ENCODE results near the gene ABCB9. TPM values are rescaled to one million over a fixed set of nuclear protein-coding genes. Genes with fewer than 3 reads are reported as not detected.

ABCB9 gene
- total RNA-seq, 1 donor from 2014 or later, result 9.6 TPM

GRCh38 chr12:122989225-122989839 is 23.1 kb upstream of the ABCB9 start:
- H3K27me3 Mint-ChIP-seq, result no peaks in the 10 kb centered on the region
- no peaks in the 10 kb centered on the region for H3K36me3 Mint-ChIP-seq
- no peaks in the 10 kb centered on the region for H3K9me3 Mint-ChIP-seq
- peaks cover 11% of the 10 kb centered on the region for H3K4me1 Mint-ChIP-seq (ENCODE audit: unreplicated experiment)
- TF ChIP-seq, protein P1, sequence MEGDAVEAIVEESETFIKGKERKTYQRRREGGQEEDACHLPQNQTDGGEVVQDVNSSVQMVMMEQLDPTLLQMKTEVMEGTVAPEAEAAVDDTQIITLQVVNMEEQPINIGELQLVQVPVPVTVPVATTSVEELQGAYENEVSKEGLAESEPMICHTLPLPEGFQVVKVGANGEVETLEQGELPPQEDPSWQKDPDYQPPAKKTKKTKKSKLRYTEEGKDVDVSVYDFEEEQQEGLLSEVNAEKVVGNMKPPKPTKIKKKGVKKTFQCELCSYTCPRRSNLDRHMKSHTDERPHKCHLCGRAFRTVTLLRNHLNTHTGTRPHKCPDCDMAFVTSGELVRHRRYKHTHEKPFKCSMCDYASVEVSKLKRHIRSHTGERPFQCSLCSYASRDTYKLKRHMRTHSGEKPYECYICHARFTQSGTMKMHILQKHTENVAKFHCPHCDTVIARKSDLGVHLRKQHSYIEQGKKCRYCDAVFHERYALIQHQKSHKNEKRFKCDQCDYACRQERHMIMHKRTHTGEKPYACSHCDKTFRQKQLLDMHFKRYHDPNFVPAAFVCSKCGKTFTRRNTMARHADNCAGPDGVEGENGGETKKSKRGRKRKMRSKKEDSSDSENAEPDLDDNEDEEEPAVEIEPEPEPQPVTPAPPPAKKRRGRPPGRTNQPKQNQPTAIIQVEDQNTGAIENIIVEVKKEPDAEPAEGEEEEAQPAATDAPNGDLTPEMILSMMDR (conservative IDR thresholded peaks at IDR 0.05), result no peak
- no peak for DNase-seq (ENCODE audit: extremely low spot score, unreplicated experiment)
- H3K27ac Mint-ChIP-seq, result no peak overlapping the region
- H3K4me3 Mint-ChIP-seq, result no peak overlapping the region

DNA sequence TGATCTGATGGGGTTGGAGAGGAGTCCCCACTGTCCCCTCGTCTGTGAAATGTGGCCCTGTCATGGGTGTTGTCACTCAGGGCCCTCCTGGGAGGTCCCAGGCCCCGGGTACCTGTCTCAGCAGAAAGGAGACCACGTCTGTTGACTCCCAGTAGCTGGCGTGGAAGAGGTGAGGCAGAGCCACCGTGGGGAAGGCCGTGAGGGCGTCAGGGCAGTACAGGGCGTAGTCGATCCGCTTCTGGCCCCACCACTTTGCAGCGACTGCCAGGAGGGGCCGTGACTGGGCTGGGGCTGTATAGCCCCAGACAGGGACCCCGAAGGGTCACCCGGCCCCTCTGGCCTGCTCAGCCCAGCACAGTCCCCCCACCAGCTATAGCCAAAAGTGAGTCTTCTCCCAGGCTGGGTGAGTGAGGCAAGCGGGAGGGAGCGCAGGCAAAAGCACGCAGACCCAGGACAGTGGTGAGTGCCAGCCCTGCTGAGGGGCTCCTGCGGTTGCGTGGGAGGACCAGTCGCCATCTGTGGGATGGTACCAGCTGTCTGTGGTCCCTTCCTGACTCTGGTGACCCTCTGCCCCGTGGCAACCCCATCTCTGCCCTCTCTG is 22.4 kb upstream of the ABCB9 start:
- H3K4me1 Mint-ChIP-seq (ENCODE audit: unreplicated experiment), result peaks cover 15% of the 10 kb centered on the region
- no peak for DNase-seq (ENCODE audit: extremely low spot score, unreplicated experiment)
- TF ChIP-seq, protein P1 (conservative IDR thresholded peaks at IDR 0.05), result no peak
- H3K36me3 Mint-ChIP-seq, result no peaks in the 10 kb centered on the region
- no peaks in the 10 kb centered on the region for H3K27me3 Mint-ChIP-seq
- H3K9me3 Mint-ChIP-seq, result no peaks in the 10 kb centered on the region
- H3K4me3 Mint-ChIP-seq, result no peak overlapping the region
- no peak overlapping the region for H3K27ac Mint-ChIP-seq

- H3K27ac Mint-ChIP-seq, result no peak overlapping the region
- H3K4me1 Mint-ChIP-seq (ENCODE audit: unreplicated experiment), result peaks cover 22% of the 10 kb centered on the region
- no peak for DNase-seq (ENCODE audit: extremely low spot score, unreplicated experiment)
- H3K27me3 Mint-ChIP-seq, result no peaks in the 10 kb centered on the region
- no peak overlapping the region for H3K4me3 Mint-ChIP-seq
- TF ChIP-seq, protein P1 (conservative IDR thresholded peaks at IDR 0.05), result no peak
- no peaks in the 10 kb centered on the region for H3K9me3 Mint-ChIP-seq
- H3K36me3 Mint-ChIP-seq, result no peaks in the 10 kb centered on the region
Observed at GRCh38 chr12:122988036-122988435, 21.8 kb upstream of the ABCB9 start.

- no peak for DNase-seq (ENCODE audit: extremely low spot score, unreplicated experiment)
- Mint-ChIP-seq H3K27ac (no peak overlapping the region), H3K27me3 (no peaks in the 10 kb centered on the region), H3K9me3 (no peaks in the 10 kb centered on the region), H3K4me3 (no peak overlapping the region), H3K4me1 (ENCODE audit: unreplicated experiment) (peaks cover 25% of the 10 kb centered on the region), H3K36me3 (no peaks in the 10 kb centered on the region)
- TF ChIP-seq, protein P1 (conservative IDR thresholded peaks at IDR 0.05), result no peak
Observed at GRCh38 chr12:122987086-122987951, 21.1 kb upstream of the ABCB9 start.

- Mint-ChIP-seq H3K36me3 (no peaks in the 10 kb centered on the region), H3K4me3 (no peak overlapping the region), H3K4me1 (ENCODE audit: unreplicated experiment) (peaks cover 25% of the 10 kb centered on the region), H3K27ac (no peak overlapping the region), H3K9me3 (no peaks in the 10 kb centered on the region), H3K27me3 (no peaks in the 10 kb centered on the region)
- no peak for DNase-seq (ENCODE audit: extremely low spot score, unreplicated experiment)
- TF ChIP-seq, protein P1 (conservative IDR thresholded peaks at IDR 0.05), result no peak
Observed at GRCh38 chr12:122986258-122986871, 20.1 kb upstream of the ABCB9 start.

Measured in type B pancreatic cell (in vitro differentiated cells).